Liver (tissue), 3 donors: Measurements from ENCODE around the gene INPP5K.

Experiments used
- SP1 ChIP-seq: IDR thresholded peaks from 2 replicates; pipeline ENCODE4 v1.6.1; 2018; ENCODE audit warnings: antibody characterized with exemption, mild to moderate bottlenecking
- YY1 ChIP-seq: IDR thresholded peaks from 2 replicates; pipeline ENCODE4 v1.6.1; 2016; ENCODE audit warnings: antibody characterized with exemption, mild to moderate bottlenecking
- TF ChIP-seq, protein P1 (sequence below): fragments of 150-350 bp; IDR thresholded peaks from 2 replicates; pipeline ENCODE4 v1.5.1; 2017; ENCODE audit warnings: improper control_type of control experiment, low read depth, low read length; ENCODE audit not compliant: missing input control
- donor health status: healthy.
- donor health status: healthy.

DNA sequence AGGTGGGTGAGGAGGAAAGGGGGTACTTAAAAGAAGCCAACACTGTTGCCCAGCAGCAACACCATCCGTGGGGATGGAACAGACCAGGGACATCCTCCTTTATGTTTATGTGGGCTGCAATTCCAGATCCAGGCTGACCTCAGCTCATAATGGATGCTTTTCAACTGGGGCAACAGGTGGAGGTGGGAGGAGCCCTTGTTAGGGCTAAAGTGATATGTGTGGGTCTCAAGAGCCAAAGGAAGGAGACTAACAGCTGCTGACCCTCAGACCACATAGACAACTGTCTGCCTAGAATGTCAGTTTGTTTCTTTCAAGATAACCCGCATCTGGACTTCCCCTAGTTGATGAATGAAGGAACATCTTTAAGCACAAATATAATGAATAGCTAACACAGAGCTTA is 2.0 kb upstream of the INPP5K start:
- TF ChIP-seq, protein P1, sequence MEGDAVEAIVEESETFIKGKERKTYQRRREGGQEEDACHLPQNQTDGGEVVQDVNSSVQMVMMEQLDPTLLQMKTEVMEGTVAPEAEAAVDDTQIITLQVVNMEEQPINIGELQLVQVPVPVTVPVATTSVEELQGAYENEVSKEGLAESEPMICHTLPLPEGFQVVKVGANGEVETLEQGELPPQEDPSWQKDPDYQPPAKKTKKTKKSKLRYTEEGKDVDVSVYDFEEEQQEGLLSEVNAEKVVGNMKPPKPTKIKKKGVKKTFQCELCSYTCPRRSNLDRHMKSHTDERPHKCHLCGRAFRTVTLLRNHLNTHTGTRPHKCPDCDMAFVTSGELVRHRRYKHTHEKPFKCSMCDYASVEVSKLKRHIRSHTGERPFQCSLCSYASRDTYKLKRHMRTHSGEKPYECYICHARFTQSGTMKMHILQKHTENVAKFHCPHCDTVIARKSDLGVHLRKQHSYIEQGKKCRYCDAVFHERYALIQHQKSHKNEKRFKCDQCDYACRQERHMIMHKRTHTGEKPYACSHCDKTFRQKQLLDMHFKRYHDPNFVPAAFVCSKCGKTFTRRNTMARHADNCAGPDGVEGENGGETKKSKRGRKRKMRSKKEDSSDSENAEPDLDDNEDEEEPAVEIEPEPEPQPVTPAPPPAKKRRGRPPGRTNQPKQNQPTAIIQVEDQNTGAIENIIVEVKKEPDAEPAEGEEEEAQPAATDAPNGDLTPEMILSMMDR: no peak
- no peak for TF ChIP-seq SP1
- no peak for TF ChIP-seq YY1
